ENCODE results near the gene EXOC4. TPM values are rescaled to one million over a fixed set of nuclear protein-coding genes. Genes with fewer than 3 reads are reported as not detected.

The EXOC4 gene
- total RNA-seq, 4 donors from 2014 or later: 60.0 to 187 (median 80.1) TPM

DNA sequence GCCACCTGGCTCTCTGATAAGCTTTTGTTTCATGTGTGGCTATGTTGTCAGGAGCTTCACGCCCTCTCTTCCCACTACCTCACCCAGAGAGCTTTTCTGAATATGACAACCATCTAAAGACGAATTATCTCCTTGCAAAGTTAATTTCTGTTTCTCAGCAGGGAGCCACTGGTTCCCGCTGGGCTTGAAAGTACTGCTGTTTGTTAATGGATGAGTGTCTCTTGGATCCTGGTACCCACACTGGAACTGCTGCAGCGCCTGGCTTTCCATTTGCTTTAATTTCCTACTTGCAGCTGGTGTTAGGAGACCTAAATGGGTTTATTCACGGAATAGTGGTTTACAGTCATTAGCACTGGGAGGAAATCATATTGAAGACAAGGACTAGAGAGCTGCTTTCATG, 606.4 kb downstream of the EXOC4 start:
- TF ChIP-seq POLR2AphosphoS5 (IDR thresholded peaks at IDR 0.05) (no peak), POLR2A (IDR thresholded peaks at IDR 0.05) (no peak), EP300 (IDR thresholded peaks at IDR 0.05) (no peak)
- TF ChIP-seq, protein P1, sequence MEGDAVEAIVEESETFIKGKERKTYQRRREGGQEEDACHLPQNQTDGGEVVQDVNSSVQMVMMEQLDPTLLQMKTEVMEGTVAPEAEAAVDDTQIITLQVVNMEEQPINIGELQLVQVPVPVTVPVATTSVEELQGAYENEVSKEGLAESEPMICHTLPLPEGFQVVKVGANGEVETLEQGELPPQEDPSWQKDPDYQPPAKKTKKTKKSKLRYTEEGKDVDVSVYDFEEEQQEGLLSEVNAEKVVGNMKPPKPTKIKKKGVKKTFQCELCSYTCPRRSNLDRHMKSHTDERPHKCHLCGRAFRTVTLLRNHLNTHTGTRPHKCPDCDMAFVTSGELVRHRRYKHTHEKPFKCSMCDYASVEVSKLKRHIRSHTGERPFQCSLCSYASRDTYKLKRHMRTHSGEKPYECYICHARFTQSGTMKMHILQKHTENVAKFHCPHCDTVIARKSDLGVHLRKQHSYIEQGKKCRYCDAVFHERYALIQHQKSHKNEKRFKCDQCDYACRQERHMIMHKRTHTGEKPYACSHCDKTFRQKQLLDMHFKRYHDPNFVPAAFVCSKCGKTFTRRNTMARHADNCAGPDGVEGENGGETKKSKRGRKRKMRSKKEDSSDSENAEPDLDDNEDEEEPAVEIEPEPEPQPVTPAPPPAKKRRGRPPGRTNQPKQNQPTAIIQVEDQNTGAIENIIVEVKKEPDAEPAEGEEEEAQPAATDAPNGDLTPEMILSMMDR (IDR thresholded peaks at IDR 0.05): no peak
- Histone ChIP-seq H3K27me3 (no peaks in the 10 kb centered on the region), H3K4me1 (peaks cover 5% of the 10 kb centered on the region), H3K4me3 (no peak overlapping the region), H3K9me3 (no peaks in the 10 kb centered on the region), H3K27ac (no peak overlapping the region), H3K36me3 (no peaks in the 10 kb centered on the region)
- WGBS: 97% methylated on average over 5 of the region's 5 CpGs
- DNase-seq (ENCODE audit: low spot score in 2 of 2): no peak

DNA sequence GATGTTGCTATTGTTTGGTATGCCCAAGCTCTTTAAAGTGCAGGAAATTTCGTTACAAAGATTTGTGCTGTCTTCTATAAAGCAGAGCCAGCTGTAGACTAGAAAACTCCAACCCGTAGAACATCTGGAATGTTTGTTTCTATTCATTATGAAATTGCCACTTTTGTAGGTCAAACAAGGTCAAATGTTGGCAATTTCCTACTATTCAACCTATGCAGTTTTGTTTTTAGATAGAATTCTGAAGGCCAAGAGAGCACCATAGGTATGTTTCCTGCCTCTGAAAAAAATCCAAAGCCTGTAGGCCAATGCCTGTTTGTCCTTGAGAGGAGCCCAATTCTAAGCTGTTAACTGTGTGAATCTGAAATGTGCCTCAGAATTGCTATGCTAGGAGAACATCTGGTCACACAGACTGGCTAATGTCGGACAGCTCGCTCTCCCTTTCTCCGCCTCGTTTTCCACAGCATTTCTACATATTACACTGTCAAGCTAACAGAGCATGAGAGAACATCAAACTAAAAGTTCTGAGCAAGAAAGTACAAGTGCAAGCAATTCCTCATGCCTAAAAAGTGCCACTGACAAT, 607.1 kb downstream of the EXOC4 start:
- no peaks in the 10 kb centered on the region for H3K36me3 ChIP-seq
- DNase-seq (ENCODE audit: low spot score in 2 of 2): no peak
- 80% methylated on average over 6 of the region's 6 CpGs for WGBS
- no peaks in the 10 kb centered on the region for H3K4me1 ChIP-seq
- H3K27me3 ChIP-seq: no peaks in the 10 kb centered on the region
- H3K9me3 ChIP-seq: no peaks in the 10 kb centered on the region
- TF ChIP-seq EP300 (IDR thresholded peaks at IDR 0.05): no peak
- no peak overlapping the region for H3K4me3 ChIP-seq
- H3K27ac ChIP-seq: no peak overlapping the region

DNA sequence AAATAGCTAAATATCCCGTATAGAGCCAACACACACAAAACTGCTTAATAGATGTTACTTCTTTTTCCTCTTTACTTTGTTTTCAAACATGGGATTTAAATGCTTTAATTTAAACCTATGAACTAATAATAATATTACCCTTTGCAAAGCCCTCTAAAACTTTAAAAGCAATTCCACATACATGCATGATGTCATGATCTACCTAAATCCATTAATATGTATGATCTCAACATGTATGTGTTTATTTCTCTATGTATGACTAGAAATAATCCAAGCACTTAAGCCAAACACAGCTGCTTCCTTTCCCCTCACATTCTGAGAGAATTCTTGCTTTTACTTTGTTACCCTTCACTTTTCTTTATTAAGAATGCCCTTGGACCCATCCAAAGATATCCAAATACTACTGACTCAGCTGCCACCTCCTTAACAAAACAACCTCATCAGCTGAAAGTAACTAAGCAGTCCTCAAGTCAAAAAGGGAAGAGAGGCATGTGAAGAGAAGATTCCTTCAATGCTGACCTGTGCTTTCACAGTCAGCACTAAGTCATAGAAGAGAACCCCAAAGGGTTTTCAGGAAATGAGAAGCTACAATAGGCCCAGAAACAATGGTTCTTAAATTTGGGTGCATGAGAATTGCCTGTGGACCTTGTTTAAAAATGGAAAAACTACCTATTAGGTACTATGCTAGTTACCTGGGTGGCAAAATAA, 607.9 kb downstream of the EXOC4 start:
- TF ChIP-seq, protein P1 (IDR thresholded peaks at IDR 0.05): no peak
- no peak for TF ChIP-seq POLR2AphosphoS5 (IDR thresholded peaks at IDR 0.05)
- TF ChIP-seq EP300 (IDR thresholded peaks at IDR 0.05): no peak
- TF ChIP-seq POLR2A (IDR thresholded peaks at IDR 0.05): no peak
- no peaks in the 10 kb centered on the region for H3K36me3 ChIP-seq
- no peaks in the 10 kb centered on the region for H3K9me3 ChIP-seq
- H3K27me3 ChIP-seq: no peaks in the 10 kb centered on the region
- no peak for DNase-seq (ENCODE audit: low spot score in 2 of 2)
- 92% methylated on average over 1 of the region's 1 CpG for WGBS
- H3K27ac ChIP-seq: no peak overlapping the region
- no peak overlapping the region for H3K4me3 ChIP-seq
- no peaks in the 10 kb centered on the region for H3K4me1 ChIP-seq

DNA sequence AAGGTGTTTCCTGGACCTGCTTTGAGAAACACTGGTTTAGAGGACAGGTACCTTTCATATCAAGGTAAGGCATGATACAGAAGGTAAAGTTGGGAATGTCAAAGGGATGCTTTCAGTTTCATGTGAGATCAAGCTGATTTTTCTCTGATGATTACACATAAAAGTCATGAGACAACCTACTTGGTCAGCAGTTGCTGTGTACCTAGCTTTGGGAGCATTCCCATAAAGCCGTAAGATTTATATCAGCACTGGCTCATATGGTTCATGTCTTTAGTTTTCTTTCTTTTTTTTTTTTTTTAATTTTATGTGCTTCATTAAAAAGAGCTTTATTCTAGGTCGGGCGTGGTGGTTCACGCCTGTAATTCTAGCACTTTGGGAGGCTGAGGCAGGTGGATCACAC, 609.0 kb downstream of the EXOC4 start:
- Histone ChIP-seq H3K4me1 (no peaks in the 10 kb centered on the region), H3K27ac (no peak overlapping the region), H3K36me3 (no peaks in the 10 kb centered on the region), H3K4me3 (no peak overlapping the region), H3K27me3 (no peaks in the 10 kb centered on the region), H3K9me3 (no peaks in the 10 kb centered on the region)
- 84% methylated on average over 4 of the region's 4 CpGs for WGBS
- TF ChIP-seq POLR2A (IDR thresholded peaks at IDR 0.05) (no peak), EP300 (IDR thresholded peaks at IDR 0.05) (no peak)
- no peak for DNase-seq (ENCODE audit: low spot score in 2 of 2)

DNA sequence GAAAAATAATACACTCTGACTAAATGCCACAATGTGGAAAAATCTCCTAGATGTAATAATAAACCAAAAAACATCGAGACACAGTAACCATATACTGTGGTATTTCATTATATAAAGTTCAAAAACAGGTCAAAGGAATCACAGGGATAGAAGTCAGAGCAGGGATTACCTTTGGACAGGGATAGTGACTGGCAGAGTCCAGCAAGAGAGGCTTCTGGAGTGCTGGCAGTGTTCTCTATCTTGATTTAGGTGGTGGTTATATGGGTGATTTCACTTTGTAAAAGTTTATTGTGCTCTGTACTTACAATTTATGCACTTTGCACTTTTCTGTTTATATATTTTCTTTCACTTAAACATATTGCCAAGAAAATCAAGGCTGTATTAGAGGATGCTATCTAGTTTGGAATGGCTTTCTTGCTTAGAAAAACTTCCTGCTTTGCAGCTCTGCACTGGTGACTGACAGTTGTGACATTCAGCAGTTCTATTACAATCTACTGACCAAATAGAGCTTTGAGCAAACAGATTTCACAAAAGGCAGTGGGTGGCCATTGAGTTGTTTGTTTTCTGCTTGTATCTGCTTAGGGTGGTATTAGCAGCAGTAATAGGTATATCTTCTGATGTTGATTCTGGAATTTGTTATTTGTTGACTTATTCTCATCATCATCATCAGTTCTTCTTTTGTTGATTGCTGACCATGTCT, 610.6 kb downstream of the EXOC4 start:
- no peaks in the 10 kb centered on the region for H3K9me3 ChIP-seq
- no peak for DNase-seq (ENCODE audit: low spot score in 2 of 2)
- H3K27ac ChIP-seq: no peak overlapping the region
- H3K27me3 ChIP-seq: no peaks in the 10 kb centered on the region
- H3K36me3 ChIP-seq: no peaks in the 10 kb centered on the region
- WGBS: 93% methylated on average over 1 of the region's 1 CpG
- H3K4me3 ChIP-seq: no peak overlapping the region
- TF ChIP-seq EP300 (IDR thresholded peaks at IDR 0.05) (no peak), POLR2AphosphoS5 (IDR thresholded peaks at IDR 0.05) (no peak), POLR2A (IDR thresholded peaks at IDR 0.05) (no peak)
- no peaks in the 10 kb centered on the region for H3K4me1 ChIP-seq

DNA sequence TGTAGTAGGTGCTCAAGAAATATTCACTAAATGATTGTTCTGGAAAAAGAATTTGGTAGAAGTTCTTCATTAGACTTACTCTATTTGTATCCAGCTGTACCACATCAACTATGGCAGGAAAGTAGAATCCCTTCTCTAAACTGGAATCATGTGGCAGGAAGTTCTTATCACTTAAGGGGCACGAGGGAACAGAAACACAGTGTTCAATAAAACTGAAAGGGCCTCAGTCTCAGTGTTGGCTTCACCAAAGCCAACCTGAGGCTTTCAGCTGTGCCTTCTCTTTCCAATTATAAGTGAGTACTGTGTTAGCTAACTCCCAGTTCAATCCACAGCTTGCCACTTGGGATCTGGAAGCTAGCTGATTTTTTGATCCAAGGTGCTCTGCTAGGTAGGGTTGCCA, 616.7 kb downstream of the EXOC4 start:
- H3K27ac ChIP-seq: no peak overlapping the region
- H3K36me3 ChIP-seq: no peaks in the 10 kb centered on the region
- no peak for DNase-seq (ENCODE audit: low spot score in 2 of 2)
- H3K4me1 ChIP-seq: no peaks in the 10 kb centered on the region
- 76% methylated on average over 1 of the region's 1 CpG for WGBS
- no peak overlapping the region for H3K4me3 ChIP-seq
- TF ChIP-seq POLR2A (IDR thresholded peaks at IDR 0.05) (no peak), POLR2AphosphoS5 (IDR thresholded peaks at IDR 0.05) (no peak), EP300 (IDR thresholded peaks at IDR 0.05) (no peak)
- TF ChIP-seq, protein P1 (IDR thresholded peaks at IDR 0.05): no peak
- H3K9me3 ChIP-seq: no peaks in the 10 kb centered on the region
- no peaks in the 10 kb centered on the region for H3K27me3 ChIP-seq
